Activated T-helper 1 cell treated with Interleukin-2 at 50 U/mL for 16 hours (primary cell): Measurements from ENCODE around the gene BEND2.

Experiments used
- DNase-seq: peaks from one replicate; pipeline ENCODE4 v3.0.0-alpha.2; 2020; ENCODE audit warnings: low read depth

BEND2 gene

DNA sequence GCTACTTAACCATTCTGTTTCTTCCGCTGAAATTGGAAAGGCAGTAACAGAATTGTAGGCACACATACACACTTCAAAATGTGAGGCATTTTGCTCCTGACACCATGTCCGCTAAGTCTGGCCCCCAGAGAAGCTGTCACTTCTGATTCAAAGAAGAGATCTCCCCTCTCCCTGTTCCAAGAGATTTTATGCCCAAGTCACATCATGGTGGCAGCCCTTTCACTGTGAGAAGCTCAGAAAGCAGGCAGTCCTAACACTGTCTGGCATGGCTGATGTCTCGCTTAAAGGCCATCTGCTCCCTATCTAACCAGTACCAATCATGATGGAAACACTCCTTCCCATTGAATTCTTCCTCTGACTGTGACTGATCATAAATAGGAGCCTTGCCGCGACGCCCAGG is 83.9 kb downstream of the BEND2 start:
- DNase-seq: no peak

DNA sequence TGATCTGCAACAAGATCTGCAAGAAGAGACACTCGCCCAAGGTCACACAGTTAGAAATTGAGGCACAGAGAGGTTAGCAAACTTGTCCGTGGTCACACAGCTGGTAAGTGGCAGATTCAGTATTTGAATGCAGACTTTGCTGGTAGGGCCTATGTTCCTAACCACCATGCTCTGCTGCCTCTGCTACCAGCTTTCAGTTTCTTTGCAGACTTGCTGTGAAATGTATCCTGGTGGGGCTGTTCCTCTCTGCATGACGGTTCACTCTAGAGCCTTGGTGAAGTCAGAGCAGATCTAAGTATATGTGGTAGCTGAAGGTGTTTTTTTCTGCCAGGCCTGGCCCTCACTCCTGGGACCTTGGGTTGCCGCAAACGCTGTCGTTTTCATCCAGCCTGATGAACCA is 87.1 kb downstream of the BEND2 start:
- no peak for DNase-seq

DNA sequence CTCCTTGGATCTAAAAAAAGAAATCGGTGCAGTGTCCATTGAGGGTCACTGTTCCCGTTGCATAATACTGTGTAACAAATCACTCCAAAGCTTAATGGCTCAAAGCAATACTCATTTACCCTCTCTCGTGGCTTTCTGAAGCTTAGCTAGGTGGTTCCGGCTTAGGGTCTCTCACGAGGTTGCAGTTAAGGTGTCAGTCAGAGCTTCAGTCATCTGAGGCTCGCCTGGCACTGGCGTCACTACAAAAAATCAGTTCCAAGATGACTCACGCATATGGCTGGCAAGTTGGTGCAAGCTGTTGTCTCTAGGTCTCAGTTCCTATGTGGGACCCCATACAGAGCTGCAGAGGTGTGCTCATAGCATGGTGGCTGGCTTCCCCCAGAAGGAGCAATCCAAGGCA is 91.0 kb downstream of the BEND2 start:
- no peak for DNase-seq

DNA sequence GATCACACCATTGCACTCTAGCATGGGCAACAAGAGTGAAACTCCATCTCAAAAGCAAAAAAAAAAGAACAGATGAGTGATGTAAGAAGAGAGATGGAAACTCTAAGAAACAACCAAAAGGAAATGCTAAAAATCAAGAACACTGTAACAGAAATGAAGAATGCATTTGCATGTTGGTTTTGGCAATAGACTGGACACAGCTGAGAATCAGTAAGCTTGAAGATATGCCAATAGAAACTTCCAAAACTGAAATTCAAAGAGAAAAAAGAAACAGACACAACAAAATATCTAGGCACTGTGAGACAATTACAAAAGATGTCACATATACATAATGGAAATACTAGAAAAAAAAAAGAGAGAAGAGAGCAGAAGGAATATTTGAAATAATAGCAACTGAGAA is 93.7 kb downstream of the BEND2 start:
- DNase-seq: no peak

DNA sequence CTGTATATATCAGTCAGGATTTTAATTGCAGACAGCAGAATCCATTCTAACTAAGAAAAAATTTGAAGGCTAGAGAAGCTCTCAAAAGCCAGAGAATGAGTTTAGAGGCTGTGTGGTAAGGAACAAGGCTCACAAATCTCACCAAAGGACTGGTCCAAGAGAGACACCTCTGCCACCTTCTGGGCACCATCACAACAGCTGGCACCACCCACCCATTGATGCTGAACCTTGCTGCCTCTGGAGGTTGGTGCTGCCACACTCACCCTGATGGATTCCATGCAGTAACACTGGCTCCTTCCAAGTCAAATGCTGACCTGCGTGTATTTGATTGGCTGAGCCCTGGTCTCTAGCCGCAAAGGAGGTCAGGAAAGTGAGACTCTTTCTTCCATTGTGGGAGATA is 100.8 kb downstream of the BEND2 start:
- no peak for DNase-seq
